Measurements from ENCODE around the gene VCL.

DNA sequence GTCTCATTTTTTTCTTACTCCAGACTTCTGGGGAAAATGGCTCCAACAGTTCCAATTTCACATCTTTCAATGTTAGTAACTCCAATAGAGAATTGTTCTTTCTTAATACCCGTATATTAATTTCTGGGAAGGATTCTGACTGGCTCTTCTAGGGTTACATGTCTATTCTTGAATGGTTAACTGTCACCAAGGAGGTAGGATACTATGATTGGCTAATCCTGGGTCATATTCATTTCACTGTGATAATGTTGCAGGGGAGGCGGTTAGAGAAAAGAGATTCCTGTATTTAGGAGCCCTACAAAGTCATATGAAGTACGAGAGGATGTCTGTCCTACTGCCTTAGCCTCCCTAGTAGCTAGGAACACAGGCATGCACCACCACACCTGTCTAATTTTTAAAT, 16.1 kb upstream of the VCL start:
- TF ChIP-seq POLR2AphosphoS5 (IDR thresholded peaks at IDR 0.05; ENCODE audit: borderline replicate concordance, low read depth, low read length) (no peak), EZH2 (IDR thresholded peaks at IDR 0.05) (no peak)

Measured in SK-N-MC (cell line).